GM12874 (cell line): ENCODE data around the gene DDIAS.

Source experiments
- CTCF ChIP-seq: IDR thresholded peaks from 2 replicates; pipeline ENCODE4 v1.5.1; 2011; ENCODE audit warnings: low read depth, mild to moderate bottlenecking, control low read depth, low read length, moderate library complexity; ENCODE audit not compliant: insufficient read depth

DDIAS gene

GRCh38 chr11:82862379-82862778 is 39.2 kb upstream of the DDIAS start:
- no peak for TF ChIP-seq CTCF

- no peak for TF ChIP-seq CTCF
Measured at GRCh38 chr11:82863209-82863608, 38.3 kb upstream of the DDIAS start.

GRCh38 chr11:82864268-82864667 is 37.3 kb upstream of the DDIAS start:
- TF ChIP-seq CTCF = peak; percentile 54; the same call in 1 of the 2 replicates

- no peak for TF ChIP-seq CTCF
Measured at GRCh38 chr11:82865841-82866240, 35.7 kb upstream of the DDIAS start.

- TF ChIP-seq CTCF = peak; percentile 45
Measured at GRCh38 chr11:82867495-82868082, 33.9 kb upstream of the DDIAS start.

GRCh38 chr11:82869657-82870056 is 31.9 kb upstream of the DDIAS start:
- TF ChIP-seq CTCF = no peak

- TF ChIP-seq CTCF = no peak
Measured at GRCh38 chr11:82871646-82872045, 29.9 kb upstream of the DDIAS start.
